Epidermal melanocyte (primary cell): Measurements from ENCODE around the gene PRPF40B.
"Not testable (repeated sequence)": the region's sequence is repeated elsewhere in the genome, so short reads cannot be mapped to it uniquely, and the experiment has no call there.

Experiments used
- DNase-seq: peaks from one replicate; pipeline ENCODE4 v3.0.0; 2011; ENCODE audit warnings: low spot score; ENCODE audit not compliant: insufficient read length

The PRPF40B gene

GRCh38 chr12:49609059-49609874, 14.1 kb upstream of the PRPF40B start:
- no peak for DNase-seq

GRCh38 chr12:49609875-49610154, 13.5 kb upstream of the PRPF40B start:
- no peak for DNase-seq

GRCh38 chr12:49610785-49611184, 12.6 kb upstream of the PRPF40B start:
- DNase-seq = not testable (repeated sequence)

GRCh38 chr12:49612210-49612609, 11.2 kb upstream of the PRPF40B start:
- DNase-seq = no peak

GRCh38 chr12:49615725-49616124, 7.6 kb upstream of the PRPF40B start:
- no peak for DNase-seq

- no peak for DNase-seq
Observed at GRCh38 chr12:49616533-49617219, 6.7 kb upstream of the PRPF40B start.

- DNase-seq = no peak
Observed at GRCh38 chr12:49618576-49618975, 4.8 kb upstream of the PRPF40B start.

- no peak for DNase-seq
Observed at GRCh38 chr12:49619286-49619685, 4.1 kb upstream of the PRPF40B start.

GRCh38 chr12:49621651-49622500, 1.5 kb upstream of the PRPF40B start:
- peak; percentile 0 for DNase-seq

- no peak for DNase-seq
Observed at GRCh38 chr12:49622501-49623141, 740 bp upstream of the PRPF40B start.

- DNase-seq = no peak
Observed at GRCh38 chr12:49624921-49625577, 1.7 kb downstream of the PRPF40B start.

GRCh38 chr12:49626169-49626835, 2.9 kb downstream of the PRPF40B start:
- no peak for DNase-seq

- no peak for DNase-seq
Observed at GRCh38 chr12:49626836-49627235, 3.5 kb downstream of the PRPF40B start.

- DNase-seq = no peak
Observed at GRCh38 chr12:49627752-49628360, 4.5 kb downstream of the PRPF40B start.

GRCh38 chr12:49631336-49631907, 8.1 kb downstream of the PRPF40B start:
- DNase-seq = no peak

GRCh38 chr12:49632401-49632800, 9.0 kb downstream of the PRPF40B start:
- DNase-seq = no peak

GRCh38 chr12:49632986-49633702, 9.8 kb downstream of the PRPF40B start:
- DNase-seq = no peak

- no peak for DNase-seq
Observed at GRCh38 chr12:49633703-49634345, 10.5 kb downstream of the PRPF40B start.

GRCh38 chr12:49635036-49635435, 11.7 kb downstream of the PRPF40B start:
- DNase-seq = no peak
